ENCODE results near the gene MRGPRF.
A peak's percentile ranks its signal among the peaks of the same experiment; 100 is the strongest.

MRGPRF gene

DNA sequence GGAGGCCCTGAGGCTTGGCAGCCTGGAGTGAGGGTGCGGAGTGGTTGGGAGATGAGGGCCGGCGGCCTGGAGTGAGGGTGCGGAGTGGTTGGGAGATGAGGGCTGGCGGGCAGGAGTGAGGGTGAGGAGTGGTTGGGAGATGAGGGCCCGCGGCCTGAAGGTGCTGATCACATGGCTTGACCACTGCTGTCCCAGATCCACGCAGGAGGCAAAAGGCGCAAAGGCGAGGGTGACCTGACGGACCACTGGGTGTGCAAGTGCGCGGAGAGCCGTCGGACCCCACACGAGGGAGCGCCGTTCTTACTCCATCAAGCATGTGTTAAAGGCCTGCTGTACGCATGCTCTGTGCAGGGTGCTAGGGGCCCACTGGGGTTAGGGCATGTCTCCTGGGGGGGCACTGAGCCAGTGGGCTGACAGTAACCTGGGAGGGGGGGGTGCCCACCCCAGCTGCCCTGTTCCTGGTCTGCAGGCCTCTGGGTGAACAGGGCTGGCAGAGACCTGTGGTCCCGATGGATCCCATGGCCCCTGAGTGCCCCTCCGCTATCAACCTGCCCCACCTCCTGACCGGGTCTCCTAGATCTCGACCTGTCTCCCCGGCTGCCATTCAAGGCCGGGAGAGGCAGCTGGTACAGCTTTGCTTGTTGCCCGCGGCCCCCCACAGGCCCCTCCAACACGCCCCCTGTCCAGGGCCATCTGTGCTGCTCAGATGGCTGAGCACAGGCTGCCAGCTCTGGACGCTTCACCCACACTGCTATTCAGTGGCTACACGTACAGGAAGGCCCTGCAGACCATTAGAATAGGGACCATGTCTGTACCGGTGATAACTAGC lies 53.4 kb downstream of the MRGPRF start:
- no peak for DNase-seq (ENCODE audit: low read depth)

DNA sequence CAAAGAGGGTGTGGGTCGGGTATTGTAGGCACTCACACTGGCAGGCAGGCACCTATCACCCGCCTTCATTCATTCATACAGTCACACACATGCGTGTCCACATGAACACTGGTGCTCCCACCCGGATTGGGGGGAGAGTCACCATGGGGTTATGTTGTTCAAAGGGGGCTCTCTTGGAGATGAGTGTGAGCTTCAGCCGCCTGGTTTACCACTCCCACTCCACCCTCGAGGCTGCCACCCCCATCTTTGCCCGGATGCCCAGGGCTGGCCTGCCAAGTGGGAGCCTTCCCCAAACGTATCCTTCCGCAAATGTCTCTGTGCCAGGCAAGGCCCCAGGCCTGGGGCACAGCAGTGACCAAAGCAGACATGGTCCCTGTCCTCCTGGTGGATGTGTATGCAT lies 54.8 kb downstream of the MRGPRF start:
- no peak overlapping the region for H3K4me3 ChIP-seq (ENCODE audit: low read depth, low read length)
- TF ChIP-seq, protein P1, sequence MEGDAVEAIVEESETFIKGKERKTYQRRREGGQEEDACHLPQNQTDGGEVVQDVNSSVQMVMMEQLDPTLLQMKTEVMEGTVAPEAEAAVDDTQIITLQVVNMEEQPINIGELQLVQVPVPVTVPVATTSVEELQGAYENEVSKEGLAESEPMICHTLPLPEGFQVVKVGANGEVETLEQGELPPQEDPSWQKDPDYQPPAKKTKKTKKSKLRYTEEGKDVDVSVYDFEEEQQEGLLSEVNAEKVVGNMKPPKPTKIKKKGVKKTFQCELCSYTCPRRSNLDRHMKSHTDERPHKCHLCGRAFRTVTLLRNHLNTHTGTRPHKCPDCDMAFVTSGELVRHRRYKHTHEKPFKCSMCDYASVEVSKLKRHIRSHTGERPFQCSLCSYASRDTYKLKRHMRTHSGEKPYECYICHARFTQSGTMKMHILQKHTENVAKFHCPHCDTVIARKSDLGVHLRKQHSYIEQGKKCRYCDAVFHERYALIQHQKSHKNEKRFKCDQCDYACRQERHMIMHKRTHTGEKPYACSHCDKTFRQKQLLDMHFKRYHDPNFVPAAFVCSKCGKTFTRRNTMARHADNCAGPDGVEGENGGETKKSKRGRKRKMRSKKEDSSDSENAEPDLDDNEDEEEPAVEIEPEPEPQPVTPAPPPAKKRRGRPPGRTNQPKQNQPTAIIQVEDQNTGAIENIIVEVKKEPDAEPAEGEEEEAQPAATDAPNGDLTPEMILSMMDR (IDR thresholded peaks at IDR 0.05; ENCODE audit: insufficient read depth, low read depth, low read length, missing control alignments) = no peak
- no peak for DNase-seq (ENCODE audit: low read depth)

More for the DNA sequence above, 53.4 kb downstream of the MRGPRF start:
- no peak overlapping the region for H3K4me3 ChIP-seq (ENCODE audit: low read depth, low read length)
- TF ChIP-seq, protein P1 (IDR thresholded peaks at IDR 0.05; ENCODE audit: insufficient read depth, low read depth, low read length, missing control alignments) = no peak

DNA sequence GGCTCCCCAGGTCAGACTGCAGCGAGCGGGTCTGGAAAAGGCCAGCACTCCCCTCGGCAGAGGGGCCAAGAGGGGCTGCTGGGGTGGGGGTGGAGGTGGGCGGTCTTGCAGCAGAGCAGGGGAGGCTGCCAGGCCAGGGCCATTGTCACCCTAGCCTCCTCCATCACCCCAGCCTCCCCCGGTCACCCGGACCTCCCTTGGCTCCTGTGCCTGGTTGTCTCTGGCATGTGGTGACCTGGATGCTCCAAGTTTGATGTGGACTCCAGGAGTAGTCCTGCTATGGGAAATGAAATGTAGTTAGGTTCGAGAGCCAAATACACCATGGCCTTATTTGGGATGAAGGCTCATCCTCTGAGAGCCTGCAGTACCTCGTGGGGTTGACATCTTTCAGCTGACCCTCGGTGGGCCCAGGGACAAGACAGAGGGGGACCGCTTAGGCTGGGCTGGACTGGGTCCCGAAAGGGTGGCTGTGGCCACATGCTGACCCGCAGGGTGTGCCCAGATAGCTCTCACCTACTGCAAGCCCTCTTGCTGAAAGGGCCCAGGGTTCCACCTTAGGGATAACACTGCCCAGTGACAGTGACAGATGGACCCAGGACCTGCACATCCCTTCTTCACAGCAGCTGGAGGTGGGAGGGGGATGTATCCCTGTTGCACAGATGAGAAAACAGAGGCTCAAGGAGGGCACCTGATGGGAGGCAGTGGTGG lies 56.3 kb downstream of the MRGPRF start:
- no peak for DNase-seq (ENCODE audit: low read depth)
- H3K4me3 ChIP-seq (ENCODE audit: low read depth, low read length) = no peak overlapping the region
- TF ChIP-seq, protein P1 (IDR thresholded peaks at IDR 0.05; ENCODE audit: insufficient read depth, low read depth, low read length, missing control alignments) = no peak

DNA sequence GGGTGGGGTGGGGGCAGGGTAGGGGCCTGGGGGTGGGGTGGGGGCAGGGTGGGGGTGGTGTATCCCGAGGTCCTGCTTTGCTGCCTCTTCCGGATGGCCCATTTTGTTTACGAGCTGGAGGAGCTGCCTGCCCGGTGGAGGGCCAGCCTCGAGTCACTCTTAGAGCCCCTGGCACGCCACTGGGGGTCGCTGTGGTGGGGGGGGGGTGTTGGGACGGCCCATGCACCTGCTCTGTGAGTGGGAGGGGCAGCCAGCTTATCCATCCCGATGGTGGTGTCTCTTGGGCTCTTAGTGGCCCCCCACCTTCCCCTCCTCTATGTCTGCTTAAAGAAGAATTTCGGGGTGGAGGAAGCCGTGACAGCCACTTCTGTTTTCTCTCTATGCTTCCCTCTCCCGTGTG lies 56.9 kb downstream of the MRGPRF start:
- H3K4me3 ChIP-seq (ENCODE audit: low read depth, low read length) = no peak overlapping the region
- DNase-seq (ENCODE audit: low read depth) = peak; percentile 24
- TF ChIP-seq, protein P1 (IDR thresholded peaks at IDR 0.05; ENCODE audit: insufficient read depth, low read depth, low read length, missing control alignments) = peak; percentile 25

DNA sequence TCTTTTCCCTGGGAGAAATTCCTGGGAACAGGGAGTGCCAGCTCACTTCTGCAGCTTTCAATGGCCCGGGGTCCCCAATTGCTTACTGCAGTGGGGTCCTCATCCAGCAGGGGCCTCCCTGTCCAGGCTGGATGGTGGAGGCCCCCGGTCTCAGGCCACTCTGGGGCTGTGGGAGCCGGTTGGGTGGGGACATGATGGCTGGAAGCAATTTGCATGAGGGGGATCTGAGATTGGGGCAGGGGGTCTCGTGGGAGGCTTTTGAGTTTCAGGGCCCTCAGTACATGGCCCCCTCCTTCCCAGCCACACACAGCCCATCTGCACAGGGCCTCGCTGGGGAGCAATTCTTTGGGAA lies 57.5 kb downstream of the MRGPRF start:
- no peak overlapping the region for H3K4me3 ChIP-seq (ENCODE audit: low read depth, low read length)
- TF ChIP-seq, protein P1 (IDR thresholded peaks at IDR 0.05; ENCODE audit: insufficient read depth, low read depth, low read length, missing control alignments) = no peak
- no peak for DNase-seq (ENCODE audit: low read depth)

DNA sequence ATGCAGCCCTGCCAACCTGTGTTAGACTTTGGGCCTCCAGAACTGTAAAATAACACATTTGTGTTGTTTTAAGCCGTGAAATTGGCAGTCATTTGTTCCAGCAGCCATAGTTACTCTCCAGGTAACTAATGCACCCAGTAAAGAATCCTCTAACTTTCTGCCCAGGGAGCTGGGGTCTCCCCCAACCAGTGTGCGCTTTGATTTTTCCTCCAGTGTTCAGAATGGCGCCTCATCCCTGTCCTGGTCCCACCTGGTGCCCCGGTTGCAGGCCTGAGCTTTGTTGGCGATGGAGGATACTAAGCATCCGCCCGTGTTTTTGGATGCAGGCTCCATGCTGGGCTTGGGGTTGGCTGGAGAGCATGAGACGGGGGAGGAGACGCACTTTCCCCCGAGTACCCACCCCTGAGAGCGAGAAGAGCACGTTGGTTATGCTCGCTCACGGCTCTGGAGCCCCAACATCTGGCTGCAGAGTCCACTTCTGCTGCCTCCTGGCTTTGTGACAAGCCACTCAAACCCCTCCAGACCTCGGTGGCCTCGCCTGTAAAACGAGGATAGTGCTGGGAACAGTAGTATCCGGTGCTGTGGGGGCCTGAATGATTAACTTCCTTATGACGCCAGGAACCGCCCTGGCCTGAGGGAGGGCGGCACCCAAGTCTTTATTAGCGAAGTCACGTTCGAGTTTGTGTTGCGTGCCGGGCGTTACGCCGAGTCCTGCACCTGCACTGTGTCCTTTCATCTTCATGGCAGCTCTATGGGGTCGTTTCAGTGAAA lies 58.0 kb downstream of the MRGPRF start:
- H3K4me3 ChIP-seq (ENCODE audit: low read depth, low read length) = no peak overlapping the region
- DNase-seq (ENCODE audit: low read depth) = no peak
- TF ChIP-seq, protein P1 (IDR thresholded peaks at IDR 0.05; ENCODE audit: insufficient read depth, low read depth, low read length, missing control alignments) = no peak

Data from GM12865 (cell line).